GM18519 (cell line): ENCODE data around the gene ST8SIA5.

ENCODE experiments used
- ATAC-seq: cut with Tn5 transposase; IDR thresholded peaks from one replicate; pipeline ENCODE4 v1.9.1; 2021; ENCODE audit warnings: mild to moderate bottlenecking, moderate library complexity; ENCODE audit not compliant: unreplicated experiment, low FRiP score

Gene ST8SIA5

GRCh38 chr18:46715062-46715461, 41.8 kb downstream of the ST8SIA5 start:
- ATAC-seq, result no peak

GRCh38 chr18:46712406-46712805, 44.4 kb downstream of the ST8SIA5 start:
- ATAC-seq, result no peak

DNA sequence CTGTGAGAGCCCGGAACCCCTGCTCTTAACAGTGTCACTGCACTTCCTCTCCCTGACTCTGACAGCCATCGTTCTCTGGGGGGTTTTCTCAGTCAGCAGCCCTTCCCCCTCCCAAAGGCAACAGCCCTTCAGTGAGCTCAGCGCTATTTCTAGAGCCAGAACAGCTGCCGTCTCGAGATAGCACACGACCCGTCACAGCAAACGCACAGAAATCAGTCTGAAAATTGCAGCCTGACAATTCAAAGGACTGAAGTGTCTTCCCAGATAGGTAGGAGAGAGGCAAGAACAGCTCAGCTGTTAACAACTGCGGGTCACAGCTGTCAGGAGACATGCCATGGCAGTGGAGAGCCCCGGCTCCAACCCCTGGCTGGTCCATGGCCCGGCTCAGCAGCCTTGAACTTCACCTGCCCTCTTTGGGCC, 45.4 kb downstream of the ST8SIA5 start:
- ATAC-seq, result peak; percentile 52

DNA sequence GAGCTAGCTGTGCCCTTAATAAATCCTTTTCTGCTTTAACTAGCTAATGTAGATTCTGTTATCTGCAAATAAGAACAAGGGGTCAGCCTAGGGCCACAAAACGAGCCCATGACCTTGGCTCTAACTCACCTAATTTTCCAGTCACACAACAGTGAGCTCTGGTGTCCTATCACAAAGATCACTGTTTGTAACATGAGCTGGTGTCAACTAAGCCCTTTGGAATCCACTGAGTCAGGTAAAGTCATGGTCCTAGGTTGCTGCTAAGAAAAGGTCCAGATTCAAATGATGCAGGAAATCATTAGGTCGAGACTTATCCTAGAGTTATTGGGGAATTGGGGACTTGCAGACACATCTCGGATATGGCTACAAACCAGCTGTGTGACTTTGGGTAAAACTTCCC, 49.9 kb downstream of the ST8SIA5 start:
- no peak for ATAC-seq

DNA sequence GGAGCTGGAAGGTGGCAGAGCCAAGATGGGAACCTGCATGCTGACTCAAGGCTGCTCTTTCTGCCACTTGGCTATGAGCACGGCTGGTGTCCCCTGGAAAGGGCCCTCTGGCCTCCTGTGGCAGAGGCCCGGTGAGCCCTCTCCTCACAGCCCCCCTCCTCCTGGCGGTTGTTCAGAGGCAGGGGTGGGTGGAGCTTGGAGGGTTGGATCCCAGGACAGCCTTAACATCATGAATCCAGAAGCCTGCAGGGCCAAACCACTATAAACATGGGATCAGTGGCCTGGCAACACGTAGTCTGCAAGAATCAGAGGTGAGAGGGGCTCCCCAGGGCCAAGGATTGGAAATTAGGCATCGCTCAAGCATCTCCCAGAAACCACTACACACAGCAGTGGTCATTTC, 51.3 kb downstream of the ST8SIA5 start:
- no peak for ATAC-seq

GRCh38 chr18:46704816-46705215, 52.0 kb downstream of the ST8SIA5 start:
- ATAC-seq, result no peak

GRCh38 chr18:46704189-46704588, 52.7 kb downstream of the ST8SIA5 start:
- no peak for ATAC-seq

GRCh38 chr18:46702471-46702870, 54.4 kb downstream of the ST8SIA5 start:
- no peak for ATAC-seq

- ATAC-seq, result no peak
These were observed 56.6 kb downstream of the ST8SIA5 start for GRCh38 chr18:46700066-46700824.

DNA sequence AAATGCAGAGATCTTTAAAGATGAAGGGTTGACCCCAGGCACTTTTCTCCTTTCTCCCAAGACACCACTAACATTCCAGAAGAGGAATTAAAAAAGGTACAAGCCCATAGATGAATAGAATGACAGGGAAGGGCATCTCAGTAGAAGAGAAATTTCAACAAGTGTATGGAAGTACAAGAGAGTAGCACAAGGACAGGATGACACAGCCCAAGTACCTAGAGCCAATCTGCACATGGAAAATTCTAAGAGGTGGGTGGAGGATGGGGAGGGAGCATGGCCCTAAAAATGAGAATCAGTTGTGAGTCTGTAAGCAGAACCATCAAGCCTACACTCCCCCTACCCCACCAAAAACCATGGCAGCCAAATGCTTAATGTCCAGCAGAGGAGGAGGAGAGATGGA, 60.2 kb downstream of the ST8SIA5 start:
- no peak for ATAC-seq

- ATAC-seq, result no peak
These were observed 60.6 kb downstream of the ST8SIA5 start for GRCh38 chr18:46696268-46696667.

GRCh38 chr18:46693996-46694395, 62.9 kb downstream of the ST8SIA5 start:
- ATAC-seq, result no peak

DNA sequence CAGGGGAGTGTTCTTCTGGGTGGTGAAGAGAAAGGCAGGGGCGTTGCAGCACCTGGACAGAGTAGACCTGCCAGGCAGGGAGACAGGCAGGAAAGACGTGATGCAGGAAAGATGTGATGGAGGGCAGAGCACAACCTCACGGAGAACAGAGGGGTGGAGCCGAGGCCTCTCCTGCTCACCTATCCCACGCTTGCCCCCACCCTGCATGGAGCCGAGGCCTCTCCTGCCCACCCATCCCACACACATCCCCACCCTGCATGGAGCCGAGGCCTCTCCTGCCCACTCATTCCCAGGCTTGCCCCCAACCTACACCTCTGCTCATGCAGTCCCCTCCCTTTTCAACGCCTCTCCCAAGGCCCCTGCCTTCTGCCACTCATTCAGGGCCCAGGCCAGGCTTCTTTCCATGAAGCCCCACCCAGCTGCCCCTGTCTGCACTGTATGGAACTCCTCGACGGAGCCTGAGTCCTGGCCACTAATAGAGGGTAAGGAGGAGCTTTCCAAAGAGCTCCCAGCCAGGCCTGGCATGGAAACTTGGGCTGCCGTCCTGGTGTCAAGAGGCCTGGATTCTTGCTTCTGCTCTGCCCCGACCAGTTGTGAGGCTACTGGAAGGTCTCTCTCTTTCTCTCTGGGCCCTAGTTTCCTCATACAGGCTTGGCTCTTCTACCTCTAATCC, 67.9 kb downstream of the ST8SIA5 start:
- no peak for ATAC-seq

- no peak for ATAC-seq
These were observed 70.7 kb downstream of the ST8SIA5 start for GRCh38 chr18:46686186-46686585.

DNA sequence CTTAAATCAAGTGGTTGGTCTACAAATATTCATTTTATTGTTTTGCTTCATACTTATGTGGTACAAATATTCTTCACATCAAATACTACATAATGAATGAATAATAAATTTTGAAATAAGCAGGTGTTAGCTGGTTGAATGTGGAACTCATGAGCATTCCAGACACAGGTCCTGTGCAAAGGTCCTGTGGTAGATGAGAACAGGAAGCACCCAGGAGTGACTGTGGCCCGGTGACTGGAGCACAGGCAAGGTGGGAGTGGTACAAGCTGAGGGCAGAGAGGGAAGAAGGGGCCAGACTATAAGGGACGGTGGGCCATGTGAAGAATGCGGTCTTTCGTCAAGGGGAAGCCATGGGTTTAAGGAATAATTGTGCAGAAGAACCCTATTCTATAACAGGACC, 73.6 kb downstream of the ST8SIA5 start:
- ATAC-seq, result no peak

DNA sequence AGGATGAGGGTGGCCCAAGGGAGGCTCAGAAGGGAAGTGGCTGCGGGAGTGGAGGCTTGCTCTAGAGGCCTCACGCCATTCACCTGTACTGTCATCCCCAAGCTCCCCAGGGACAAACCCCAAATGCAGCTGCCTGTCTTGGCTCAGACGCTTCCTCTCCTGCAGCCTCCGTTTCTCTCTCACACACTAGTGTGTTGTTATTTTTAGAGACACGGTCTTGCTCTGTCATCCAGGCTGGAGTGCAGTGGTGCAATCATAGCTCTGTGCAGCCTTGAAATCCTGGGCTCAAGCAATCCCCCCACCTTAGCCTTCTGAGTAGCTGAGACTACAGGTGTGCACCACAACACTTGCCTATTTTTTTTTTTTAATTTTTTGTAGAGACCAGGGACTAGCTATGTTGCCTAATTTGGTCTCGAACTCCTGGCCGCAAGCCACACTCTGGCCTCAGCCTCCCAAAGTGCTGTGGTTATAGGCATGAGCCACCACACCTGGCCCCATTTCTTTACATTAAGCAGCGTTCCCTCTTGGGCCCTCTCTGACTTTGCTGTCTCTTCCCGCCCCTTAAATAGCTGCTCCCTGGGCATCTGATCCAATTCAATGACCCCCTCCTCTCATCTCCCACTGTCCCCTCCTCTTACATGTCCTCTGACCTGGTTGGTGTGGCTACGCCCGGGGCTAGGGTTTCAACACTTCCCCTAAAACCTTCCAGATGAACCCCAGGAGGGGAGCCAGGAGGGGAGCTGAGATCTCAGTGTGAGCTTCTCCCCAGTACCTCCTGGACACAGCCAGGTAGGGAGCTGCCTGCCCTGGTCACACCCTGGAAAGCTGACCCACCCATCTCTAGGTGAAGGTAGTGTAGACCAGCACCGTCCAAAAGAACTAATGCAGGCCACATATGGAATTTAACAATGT, 75.8 kb downstream of the ST8SIA5 start:
- no peak for ATAC-seq

DNA sequence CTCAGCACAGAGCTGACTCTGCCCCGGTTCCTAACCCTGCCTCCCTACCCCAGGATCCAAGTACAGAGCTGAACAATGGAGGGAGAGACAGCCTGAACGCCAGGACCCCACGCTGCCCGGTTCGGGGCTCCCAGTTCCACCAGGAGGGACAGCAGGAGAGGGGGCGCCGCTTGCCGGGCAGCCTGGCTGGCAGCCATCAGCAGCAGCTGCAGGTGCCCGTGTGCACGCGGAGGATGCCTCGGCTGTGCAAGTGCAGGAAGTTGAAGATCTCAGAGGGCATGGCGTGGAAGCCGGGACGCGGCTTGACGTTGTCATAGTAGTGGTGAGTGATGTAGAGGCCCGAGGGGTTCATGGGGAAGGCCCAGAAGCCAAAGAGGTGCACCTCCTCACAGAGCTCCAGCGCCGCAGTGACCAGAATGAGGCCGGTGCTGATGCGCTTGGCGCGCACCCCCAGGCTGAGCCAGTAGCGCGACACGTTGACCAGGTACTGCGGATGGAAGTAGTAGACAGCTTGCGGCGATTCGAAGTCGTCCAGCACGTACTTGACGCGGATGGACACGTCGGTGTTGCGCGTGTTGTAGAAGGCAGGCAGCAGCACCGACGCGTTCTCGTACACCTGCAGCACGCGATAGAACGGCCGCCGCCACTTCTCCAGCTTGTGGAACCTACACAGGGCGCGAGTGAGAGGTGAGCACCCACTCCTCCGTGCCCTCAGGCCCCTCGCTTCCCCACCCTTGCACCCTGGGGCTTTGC, 76.8 kb downstream of the ST8SIA5 start:
- ATAC-seq, result no peak

DNA sequence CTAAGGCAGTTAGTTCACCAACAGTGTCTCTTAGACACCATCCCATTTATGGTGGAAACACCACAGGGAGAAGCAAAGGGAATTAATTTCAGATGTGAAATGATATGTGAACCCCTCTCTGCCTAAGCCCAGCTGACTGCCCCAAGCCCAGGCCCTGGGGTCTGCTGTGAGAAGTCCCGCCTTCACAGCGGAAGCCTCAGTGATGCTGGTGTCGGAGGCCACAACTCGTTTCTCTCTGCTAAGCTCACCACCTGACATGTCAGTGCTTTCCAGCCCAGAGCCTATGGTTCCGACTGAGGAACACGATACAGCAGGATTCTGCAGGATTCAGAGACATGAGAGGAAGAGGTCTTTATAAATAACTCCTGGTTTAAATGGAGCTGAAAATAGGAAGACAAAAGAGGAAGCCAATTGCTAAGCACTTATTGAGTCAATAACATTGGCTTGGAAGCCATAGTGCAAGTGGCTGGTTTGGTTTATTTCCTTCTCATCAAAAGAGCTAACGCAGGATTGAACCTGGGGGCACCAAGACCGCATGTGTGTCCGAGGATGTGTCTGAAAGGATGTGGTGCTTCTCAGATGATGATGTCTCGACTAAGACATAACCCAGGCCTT, 78.0 kb downstream of the ST8SIA5 start:
- no peak for ATAC-seq

GRCh38 chr18:46678041-46678440, 78.8 kb downstream of the ST8SIA5 start:
- ATAC-seq, result no peak

DNA sequence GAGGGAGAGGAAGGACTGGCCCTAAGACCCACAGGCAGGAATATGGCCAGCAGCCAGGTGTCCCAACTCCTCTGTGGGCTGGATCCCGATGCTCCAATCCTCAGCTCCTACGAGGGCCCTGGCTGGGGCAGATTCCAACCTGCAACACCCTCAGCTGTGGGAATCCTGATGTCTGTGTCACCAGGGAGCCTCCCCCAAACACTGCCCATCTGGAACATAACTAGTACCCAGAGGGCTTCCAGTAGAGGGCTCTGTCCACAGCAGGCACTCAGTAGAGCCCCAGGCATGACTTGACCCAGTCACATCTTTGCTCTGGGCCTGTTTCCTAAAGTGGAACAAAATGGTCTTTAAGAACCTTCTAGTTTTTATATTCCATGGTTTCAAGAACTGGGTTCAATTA, 79.2 kb downstream of the ST8SIA5 start:
- no peak for ATAC-seq
